Transverse colon (tissue), 4 donors: ENCODE measurements around the gene TMTC2. TPM values are rescaled to one million over a fixed set of nuclear protein-coding genes. Genes with fewer than 3 reads are reported as not detected.

Source experiments
- DNase-seq: peaks from one replicate; pipeline ENCODE4 v3.0.0-alpha.2; 2019
- H3K27ac ChIP-seq, 4 donors: fragments of 200-600 bp; sonication (generic); 2 replicates each; pipeline ENCODE4 v1.5.1; 2016 to 2018; ENCODE audit warnings: inconsistent platforms in 4 of 4
- H3K27me3 ChIP-seq: fragments of 200-600 bp; sonication (generic); 2 replicates; pipeline ENCODE4 v1.5.1; 2017; ENCODE audit warnings: inconsistent platforms
- H3K36me3 ChIP-seq, 4 donors: fragments of 200-600 bp; sonication (generic); 2 replicates each; pipeline ENCODE4 v1.5.1; 2017 to 2019; ENCODE audit warnings: inconsistent platforms in 4 of 4
- H3K4me1 ChIP-seq, 4 donors: fragments of 200-600 bp; sonication (generic); 2 replicates each; pipeline ENCODE4 v1.5.1; 2017 to 2020; ENCODE audit warnings: inconsistent platforms in 4 of 4
- H3K4me3 ChIP-seq, 4 donors: fragments of 200-600 bp; sonication (generic); 1 replicate in 1 of 4; 2 replicates in 3 of 4; pipeline versions ENCODE4 v1.5.1 to v1.6.1; 2017 to 2019; ENCODE audit warnings: inconsistent platforms in 4 of 4
- H3K9me3 ChIP-seq, 2 donors: fragments of 200-600 bp; sonication (generic); 2 replicates each; pipeline ENCODE4 v1.5.1; 2017 to 2019; ENCODE audit warnings: inconsistent platforms in 2 of 2
- CTCF ChIP-seq, 5 experiments: fragments of 200-600 bp in 3 of 5; fragments of 450-650 bp in 2 of 5; sonication (generic) in 3 of 5; IDR thresholded peaks; 1 replicate in 2 of 5; 2 replicates in 3 of 5; pipeline ENCODE4 v1.5.1; 2016 to 2017; ENCODE audit warnings: antibody characterized with exemption in 5 of 5, inconsistent platforms in 3 of 5, mild to moderate bottlenecking in 2 of 5, moderate library complexity in 1 of 5
- EP300 ChIP-seq: sonication (generic); formaldehyde crosslinking; IDR thresholded peaks from one replicate; pipeline ENCODE4 v1.6.1; 2017; ENCODE audit warnings: antibody characterized with exemption, low read depth
- POLR2A ChIP-seq: fragments of 450-650 bp; IDR thresholded peaks from one replicate; pipeline ENCODE4 v1.6.1; 2016; ENCODE audit warnings: antibody characterized with exemption, mild to moderate bottlenecking, moderate library complexity
- POLR2AphosphoS5 ChIP-seq, 3 donors: sonication (generic); formaldehyde crosslinking; IDR thresholded peaks; one replicate each; pipeline ENCODE4 v1.6.1; 2016; ENCODE audit warnings: antibody characterized with exemption in 3 of 3
- WGBS, 2 donors: methylation state at CpG; one replicate each; pipeline ENCODE4 v1.1.5; 2018; ENCODE audit warnings: low coverage in 1 of 2; 5-methylcytosine and 5-hydroxymethylcytosine counted together
- in situ Hi-C, 4 donors: fragments of 200-750 bp; cut with MboI; loops; one replicate each; pipeline versions ENCODE4 v1.15.0 to v1.15.1; 2017; ENCODE audit warnings: low sequenced_read_pairs in 3 of 4, low pct_ligation_motif_present in 1 of 4, low pct_unique_long_range_greater_than_20kb in 1 of 4
- intact Hi-C: fragments of 100-400 bp; cut with DNase I; formaldehyde crosslinking; loops from one replicate; pipeline ENCODE4 v1.15.1; 2023; ENCODE audit warnings: low total_unique reads
- total RNA-seq, 4 donors: library from RNA; depleted of rRNA; stranded (reverse); fragments of >200 nt; gene quantifications; one replicate each; pipeline ENCODE4 v1.1.0, GENCODE V29; 2016

TMTC2 gene
- total RNA-seq, 4 donors from 2014 or later, result 11.3 to 19.8 (median 17.1) TPM

- Histone ChIP-seq H3K9me3 (no peaks in the 10 kb centered on the region), H3K27me3 (no peaks in the 10 kb centered on the region), H3K36me3 (peaks cover 0 to 4% (median 0%) of the 10 kb centered on the region in 4 donors), H3K27ac (peak overlapping the region; percentile 93 to 98 (median 95)), H3K4me3 (peak overlapping the region; percentile 68 to 96 (median 74)), H3K4me1 (peaks cover 0 to 23% (median 7%) of the 10 kb centered on the region in 4 donors)
- 59 to 69% methylated on average over 7 of the region's 7 CpGs for WGBS, 2 donors
- TF ChIP-seq EP300 (no peak), POLR2A (no peak), POLR2AphosphoS5 (IDR thresholded peaks at IDR 0.05) (no peak)
- DNase-seq, result no peak
- in situ Hi-C loops (no loop called here), intact Hi-C loops (loop anchor here (10.0 kb wide), 1 partner anchor 1136 kb away; no protein-coding TSS in a partner anchor)
Measured at GRCh38 chr12:82688596-82688995, 1.9 kb downstream of the TMTC2 start.

- intact Hi-C loops (no loop called here), in situ Hi-C loops (no loop called here)
- WGBS, 2 donors, result 82 to 86% methylated on average over 1 of the region's 1 CpG
- Histone ChIP-seq H3K9me3 (no peaks in the 10 kb centered on the region), H3K4me3 (peak overlapping the region in 1 of 4 donors; percentile 2), H3K27me3 (no peaks in the 10 kb centered on the region), H3K4me1 (peaks cover 0 to 22% (median 7%) of the 10 kb centered on the region in 4 donors), H3K36me3 (peaks cover 0 to 5% (median 0%) of the 10 kb centered on the region in 4 donors), H3K27ac (no peak overlapping the region)
- no peak for DNase-seq
- TF ChIP-seq EP300, result no peak
- TF ChIP-seq CTCF (IDR thresholded peaks at IDR 0.05), result no peak
- no peak for TF ChIP-seq POLR2AphosphoS5 (IDR thresholded peaks at IDR 0.05)
- TF ChIP-seq POLR2A, result no peak
Measured at GRCh38 chr12:82690006-82690405, 3.3 kb downstream of the TMTC2 start.

- H3K36me3 ChIP-seq, result peaks cover 0 to 5% (median 0%) of the 10 kb centered on the region in 4 donors
- in situ Hi-C loops (no loop called here), intact Hi-C loops (no loop called here)
- H3K27ac ChIP-seq, result no peak overlapping the region
- H3K9me3 ChIP-seq, result no peaks in the 10 kb centered on the region
- H3K4me3 ChIP-seq, result no peak overlapping the region
- TF ChIP-seq CTCF (IDR thresholded peaks at IDR 0.05), result no peak
- no peak for TF ChIP-seq POLR2A
- TF ChIP-seq EP300, result no peak
- no peak for TF ChIP-seq POLR2AphosphoS5 (IDR thresholded peaks at IDR 0.05)
- H3K27me3 ChIP-seq, result no peaks in the 10 kb centered on the region
- no peak for DNase-seq
- peaks cover 0 to 16% (median 6%) of the 10 kb centered on the region in 4 donors for H3K4me1 ChIP-seq
- WGBS, 2 donors, result 79 to 87% methylated on average over 1 of the region's 1 CpG
Measured at GRCh38 chr12:82691513-82691912, 4.8 kb downstream of the TMTC2 start.

GRCh38 chr12:82694276-82694675 is 7.6 kb downstream of the TMTC2 start:
- Histone ChIP-seq H3K4me3 (no peak overlapping the region), H3K27me3 (no peaks in the 10 kb centered on the region), H3K27ac (no peak overlapping the region), H3K36me3 (peaks cover 0 to 5% (median 0%) of the 10 kb centered on the region in 4 donors), H3K9me3 (no peaks in the 10 kb centered on the region), H3K4me1 (peaks cover 0 to 11% (median under 1%) of the 10 kb centered on the region in 4 donors)
- intact Hi-C loops (no loop called here), in situ Hi-C loops (no loop called here)
- TF ChIP-seq CTCF (IDR thresholded peaks at IDR 0.05) (no peak), EP300 (no peak), POLR2AphosphoS5 (IDR thresholded peaks at IDR 0.05) (no peak), POLR2A (no peak)
- DNase-seq, result no peak
- 92 to 95% methylated on average over 3 of the region's 3 CpGs for WGBS, 2 donors

- DNase-seq, result no peak
- H3K9me3 ChIP-seq, result no peaks in the 10 kb centered on the region
- no peak overlapping the region for H3K4me3 ChIP-seq
- peaks cover 0 to 5% (median 0%) of the 10 kb centered on the region in 4 donors for H3K36me3 ChIP-seq
- peaks cover 0 to 11% (median 0%) of the 10 kb centered on the region in 4 donors for H3K4me1 ChIP-seq
- no peaks in the 10 kb centered on the region for H3K27me3 ChIP-seq
- H3K27ac ChIP-seq, result no peak overlapping the region
- intact Hi-C loops, result no loop called here
- in situ Hi-C loops, result no loop called here
- WGBS, 2 donors, result 65 to 78% methylated on average over 2 of the region's 2 CpGs
- TF ChIP-seq CTCF (IDR thresholded peaks at IDR 0.05), result no peak
- no peak for TF ChIP-seq POLR2AphosphoS5 (IDR thresholded peaks at IDR 0.05)
- TF ChIP-seq EP300, result no peak
- TF ChIP-seq POLR2A, result no peak
Measured at GRCh38 chr12:82694970-82695369, 8.3 kb downstream of the TMTC2 start.
